SK-N-SH treated with all-trans-retinoic acid at 6 μM for 48 hours (cell line): ENCODE data around the gene CCAR1.
"Not testable (repeated sequence)": the region's sequence is repeated elsewhere in the genome, so short reads cannot be mapped to it uniquely, and the experiment has no call there.

Experiments
- ATAC-seq: fragments of 200-7000 bp; cut with Tn5 transposase; 3 replicates; pipeline ENCODE4 v1.9.1; 2020; ENCODE audit warnings: mild to moderate bottlenecking, moderate library complexity
- ARNTL ChIP-seq: fragments of 450-650 bp; formaldehyde crosslinking; IDR thresholded peaks from 2 replicates; pipeline ENCODE4 v1.5.0; 2020; ENCODE audit warnings: low read depth, mild to moderate bottlenecking, moderate library complexity, borderline replicate concordance
- BACH2 ChIP-seq: fragments of 250-450 bp; sonication (Bioruptor Pico); IDR thresholded peaks from 2 replicates; pipeline ENCODE4 v1.9.0; 2021; ENCODE audit warnings: mild to moderate bottlenecking, borderline replicate concordance
- CREB5 ChIP-seq: fragments of 250-450 bp; sonication (Bioruptor Pico); IDR thresholded peaks from 2 replicates; pipeline ENCODE4 v1.5.1; 2020; ENCODE audit warnings: low read depth, mild to moderate bottlenecking, moderate library complexity
- CSDC2 ChIP-seq: fragments of 250-450 bp; sonication (Bioruptor Pico); IDR thresholded peaks from 2 replicates; pipeline ENCODE4 v1.5.0; 2020; ENCODE audit warnings: mild to moderate bottlenecking, moderate library complexity
- CSRNP3 ChIP-seq: fragments of 250-450 bp; sonication (Bioruptor Pico); IDR thresholded peaks from 2 replicates; pipeline ENCODE4 v1.5.1; 2021; ENCODE audit warnings: mild to moderate bottlenecking, moderate library complexity
- ESRRG ChIP-seq: fragments of 250-450 bp; sonication (Bioruptor Pico); IDR thresholded peaks from 2 replicates; pipeline ENCODE4 v1.6.1; 2021; ENCODE audit warnings: mild to moderate bottlenecking
- GLIS3 ChIP-seq: fragments of 250-450 bp; sonication (Bioruptor Pico); IDR thresholded peaks from 2 replicates; pipeline ENCODE4 v1.5.0; 2020; ENCODE audit warnings: mild to moderate bottlenecking, moderate library complexity
- OSR1 ChIP-seq: fragments of 250-450 bp; sonication (Bioruptor Pico); IDR thresholded peaks from 2 replicates; pipeline ENCODE4 v1.8.0; 2022; ENCODE audit warnings: moderate library complexity, mild to moderate bottlenecking, inconsistent platforms
- PATZ1 ChIP-seq: fragments of 250-450 bp; sonication (Bioruptor Pico); IDR thresholded peaks from 2 replicates; pipeline ENCODE4 v1.8.0; 2020; ENCODE audit warnings: mild to moderate bottlenecking, moderate library complexity, borderline replicate concordance
- POU6F1 ChIP-seq: fragments of 250-450 bp; sonication (Bioruptor Pico); IDR thresholded peaks from 2 replicates; pipeline ENCODE4 v1.8.0; 2021; ENCODE audit warnings: low read depth, mild to moderate bottlenecking, moderate library complexity, borderline replicate concordance
- PPARA ChIP-seq: fragments of 250-450 bp; sonication (Bioruptor Pico); IDR thresholded peaks from 2 replicates; pipeline ENCODE4 v1.5.0; 2020; ENCODE audit warnings: mild to moderate bottlenecking, borderline replicate concordance
- RARB ChIP-seq: fragments of 250-450 bp; sonication (Bioruptor Pico); IDR thresholded peaks from 2 replicates; pipeline ENCODE4 v1.8.0; 2021; ENCODE audit warnings: mild to moderate bottlenecking, moderate library complexity
- SNAI2 ChIP-seq: fragments of 250-450 bp; sonication (Bioruptor Pico); IDR thresholded peaks from 2 replicates; pipeline ENCODE4 v1.5.0; 2020; ENCODE audit warnings: mild to moderate bottlenecking, moderate library complexity
- TCF4 ChIP-seq: fragments of 250-450 bp; sonication (Bioruptor Pico); IDR thresholded peaks from 2 replicates; pipeline ENCODE4 v1.8.0; 2021; ENCODE audit warnings: mild to moderate bottlenecking, moderate library complexity, borderline replicate concordance
- TOX ChIP-seq: fragments of 250-450 bp; sonication (Bioruptor Pico); IDR thresholded peaks from 2 replicates; pipeline ENCODE4 v1.8.0; 2021; ENCODE audit warnings: mild to moderate bottlenecking, moderate library complexity, borderline replicate concordance
- TSHZ2 ChIP-seq: fragments of 250-450 bp; sonication (Bioruptor Pico); IDR thresholded peaks from 2 replicates; pipeline ENCODE4 v1.5.0; 2020; ENCODE audit warnings: mild to moderate bottlenecking, moderate library complexity
- ZC3H10 ChIP-seq: fragments of 250-450 bp; sonication (Bioruptor Pico); IDR thresholded peaks from 2 replicates; pipeline ENCODE4 v1.5.1; 2021; ENCODE audit warnings: mild to moderate bottlenecking, moderate library complexity
- ZFP3 ChIP-seq: fragments of 250-450 bp; sonication (Bioruptor Pico); IDR thresholded peaks from 2 replicates; pipeline ENCODE4 v1.5.0; 2020; ENCODE audit warnings: mild to moderate bottlenecking, moderate library complexity
- ZFP30 ChIP-seq: fragments of 450-650 bp; formaldehyde crosslinking; IDR thresholded peaks from 2 replicates; pipeline ENCODE4 v1.5.0; 2022; ENCODE audit warnings: mild to moderate bottlenecking, moderate library complexity
- ZNF565 ChIP-seq: fragments of 450-650 bp; formaldehyde crosslinking; conservative IDR thresholded peaks from 2 replicates; pipeline ENCODE4 v1.5.0; 2020; ENCODE audit warnings: low read depth, mild to moderate bottlenecking, moderate library complexity
- ZNF70 ChIP-seq: fragments of 450-650 bp; formaldehyde crosslinking; IDR thresholded peaks from 2 replicates; pipeline ENCODE4 v1.5.0; 2020; ENCODE audit warnings: mild to moderate bottlenecking, moderate library complexity
- ZNF8 ChIP-seq: fragments of 450-650 bp; formaldehyde crosslinking; IDR thresholded peaks from 2 replicates; pipeline ENCODE4 v1.5.0; 2020; ENCODE audit warnings: mild to moderate bottlenecking, moderate library complexity

Gene CCAR1

GRCh38 chr10:68756766-68757165 is 35.7 kb downstream of the CCAR1 start (continued):
- no peak for TF ChIP-seq PATZ1 (CRISPR knock-in tag)

GRCh38 chr10:68759223-68759863 is 38.3 kb downstream of the CCAR1 start:
- no peak for TF ChIP-seq CSDC2
- TF ChIP-seq PPARA (CRISPR knock-in tag), result no peak
- TF ChIP-seq ZNF565 (CRISPR knock-in tag), result no peak
- TF ChIP-seq ZNF70 (CRISPR knock-in tag), result no peak
- no peak for TF ChIP-seq GLIS3
- TF ChIP-seq RARB (CRISPR knock-in tag), result no peak
- TF ChIP-seq TCF4 (CRISPR knock-in tag), result no peak
- no peak for TF ChIP-seq CREB5 (CRISPR knock-in tag)
- TF ChIP-seq ZFP30 (CRISPR knock-in tag), result no peak
- no peak for TF ChIP-seq POU6F1 (CRISPR knock-in tag)
- TF ChIP-seq PATZ1 (CRISPR knock-in tag), result no peak
- TF ChIP-seq ARNTL, result no peak
- TF ChIP-seq ZNF8 (CRISPR knock-in tag), result no peak
- no peak for TF ChIP-seq ZC3H10 (CRISPR knock-in tag)
- TF ChIP-seq OSR1 (CRISPR knock-in tag), result no peak
- no peak for TF ChIP-seq CSRNP3 (CRISPR knock-in tag)
- no peak for TF ChIP-seq TSHZ2 (CRISPR knock-in tag)
- no peak for TF ChIP-seq SNAI2 (CRISPR knock-in tag)
- TF ChIP-seq BACH2 (CRISPR knock-in tag), result no peak
- no peak for ATAC-seq

- ATAC-seq, result no peak
- no peak for TF ChIP-seq POU6F1 (CRISPR knock-in tag)
- TF ChIP-seq ZFP3 (CRISPR knock-in tag), result no peak
- no peak for TF ChIP-seq BACH2 (CRISPR knock-in tag)
- TF ChIP-seq ESRRG (CRISPR knock-in tag), result no peak
- no peak for TF ChIP-seq ZNF8 (CRISPR knock-in tag)
- no peak for TF ChIP-seq PPARA (CRISPR knock-in tag)
- no peak for TF ChIP-seq ZNF565 (CRISPR knock-in tag)
- no peak for TF ChIP-seq TOX (CRISPR knock-in tag)
- TF ChIP-seq, all 23 proteins: peak for 0
These were observed 38.9 kb downstream of the CCAR1 start for GRCh38 chr10:68759967-68760366.

GRCh38 chr10:68767407-68767806 is 46.4 kb downstream of the CCAR1 start:
- ATAC-seq, result not testable (repeated sequence)
